ENCODE measurements around the gene RFX8.

RFX8 gene

DNA sequence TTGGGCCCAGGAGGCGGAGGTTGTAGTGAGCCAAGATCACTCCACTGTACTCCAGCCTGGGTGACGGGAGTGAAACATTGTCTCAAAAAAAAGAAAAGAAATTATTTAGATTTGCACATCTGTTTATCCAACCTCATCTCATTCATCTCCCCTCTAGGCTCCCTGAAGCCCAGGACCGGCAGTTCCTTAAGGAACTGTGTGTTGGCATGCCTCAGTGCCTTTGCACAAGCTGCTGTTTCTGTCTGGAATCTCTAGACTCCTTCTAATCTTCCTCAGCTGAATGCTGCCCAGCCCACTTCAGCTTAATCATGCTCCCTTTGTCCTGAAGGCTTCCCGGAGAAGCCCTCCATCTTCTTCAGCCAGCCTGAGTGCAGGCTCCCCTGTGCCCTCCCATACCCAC, 10.9 kb upstream of the RFX8 start:
- H3K36me3 ChIP-seq (ENCODE audit: control insufficient read depth, low read length), result no peaks in the 10 kb centered on the region
- H3K27ac ChIP-seq (ENCODE audit: low read depth, low read length), result no peak overlapping the region
- TF ChIP-seq CTCF (IDR thresholded peaks at IDR 0.05; ENCODE audit: low read depth, low read length, poor library complexity, severe bottlenecking) (no peak), EZH2phosphoT487 (IDR thresholded peaks at IDR 0.05; ENCODE audit: borderline replicate concordance, low read length) (no peak)
- H3K9me3 ChIP-seq (ENCODE audit: control insufficient read depth, insufficient read depth, low read length), result no peaks in the 10 kb centered on the region
- H3K4me2 ChIP-seq (ENCODE audit: low read length), result no peak overlapping the region
- no peaks in the 10 kb centered on the region for H3K9me2 ChIP-seq (replicated peaks; ENCODE audit: control insufficient read depth, low read length)
- no peaks in the 10 kb centered on the region for H4K20me1 ChIP-seq (ENCODE audit: control insufficient read depth, insufficient read depth, low read depth, low read length)
- H3K27me3 ChIP-seq (ENCODE audit: control insufficient read depth, low read length), result peaks cover 9% of the 10 kb centered on the region
- no peak overlapping the region for H3K4me3 ChIP-seq (ENCODE audit: low read length)
- H3F3A ChIP-seq (ENCODE audit: control insufficient read depth, insufficient read depth), result no peaks in the 10 kb centered on the region
- H3K79me2 ChIP-seq (ENCODE audit: control insufficient read depth, low read length), result no peaks in the 10 kb centered on the region
- no peaks in the 10 kb centered on the region for H3K4me1 ChIP-seq (ENCODE audit: control insufficient read depth, low read length)

GRCh38 chr2:101480764-101481163, 5.9 kb upstream of the RFX8 start:
- no peaks in the 10 kb centered on the region for H3K36me3 ChIP-seq (ENCODE audit: control insufficient read depth, low read length)
- no peak overlapping the region for H3K4me2 ChIP-seq (ENCODE audit: low read length)
- no peaks in the 10 kb centered on the region for H3F3A ChIP-seq (ENCODE audit: control insufficient read depth, insufficient read depth)
- H3K9me3 ChIP-seq (ENCODE audit: control insufficient read depth, insufficient read depth, low read length), result no peaks in the 10 kb centered on the region
- no peaks in the 10 kb centered on the region for H3K4me1 ChIP-seq (ENCODE audit: control insufficient read depth, low read length)
- no peak for TF ChIP-seq EZH2phosphoT487 (IDR thresholded peaks at IDR 0.05; ENCODE audit: borderline replicate concordance, low read length)
- TF ChIP-seq CTCF (IDR thresholded peaks at IDR 0.05; ENCODE audit: low read depth, low read length, poor library complexity, severe bottlenecking), result no peak
- no peaks in the 10 kb centered on the region for H3K79me2 ChIP-seq (ENCODE audit: control insufficient read depth, low read length)
- no peaks in the 10 kb centered on the region for H3K9me2 ChIP-seq (replicated peaks; ENCODE audit: control insufficient read depth, low read length)
- peaks cover 26% of the 10 kb centered on the region for H3K27me3 ChIP-seq (ENCODE audit: control insufficient read depth, low read length)
- no peak overlapping the region for H3K27ac ChIP-seq (ENCODE audit: low read depth, low read length)
- H3K4me3 ChIP-seq (ENCODE audit: low read length), result no peak overlapping the region
- H4K20me1 ChIP-seq (ENCODE audit: control insufficient read depth, insufficient read depth, low read depth, low read length), result no peaks in the 10 kb centered on the region

- no peaks in the 10 kb centered on the region for H3K4me1 ChIP-seq (ENCODE audit: control insufficient read depth, low read length)
- no peak overlapping the region for H3K4me2 ChIP-seq (ENCODE audit: low read length)
- H3F3A ChIP-seq (ENCODE audit: control insufficient read depth, insufficient read depth), result no peaks in the 10 kb centered on the region
- no peak for TF ChIP-seq EZH2phosphoT487 (IDR thresholded peaks at IDR 0.05; ENCODE audit: borderline replicate concordance, low read length)
- no peak for TF ChIP-seq CTCF (IDR thresholded peaks at IDR 0.05; ENCODE audit: low read depth, low read length, poor library complexity, severe bottlenecking)
- no peaks in the 10 kb centered on the region for H3K79me2 ChIP-seq (ENCODE audit: control insufficient read depth, low read length)
- H3K27me3 ChIP-seq (ENCODE audit: control insufficient read depth, low read length), result peaks cover 30% of the 10 kb centered on the region
- H3K9me3 ChIP-seq (ENCODE audit: control insufficient read depth, insufficient read depth, low read length), result no peaks in the 10 kb centered on the region
- H4K20me1 ChIP-seq (ENCODE audit: control insufficient read depth, insufficient read depth, low read depth, low read length), result no peaks in the 10 kb centered on the region
- H3K9me2 ChIP-seq (replicated peaks; ENCODE audit: control insufficient read depth, low read length), result no peaks in the 10 kb centered on the region
- H3K4me3 ChIP-seq (ENCODE audit: low read length), result no peak overlapping the region
- H3K27ac ChIP-seq (ENCODE audit: low read depth, low read length), result no peak overlapping the region
- no peaks in the 10 kb centered on the region for H3K36me3 ChIP-seq (ENCODE audit: control insufficient read depth, low read length)
Measured at GRCh38 chr2:101479810-101480209, 4.9 kb upstream of the RFX8 start.

GRCh38 chr2:101479328-101479727, 4.4 kb upstream of the RFX8 start:
- Histone ChIP-seq H3K36me3 (ENCODE audit: control insufficient read depth, low read length) (no peaks in the 10 kb centered on the region), H3K4me1 (ENCODE audit: control insufficient read depth, low read length) (no peaks in the 10 kb centered on the region), H3F3A (ENCODE audit: control insufficient read depth, insufficient read depth) (no peaks in the 10 kb centered on the region), H3K27ac (ENCODE audit: low read depth, low read length) (no peak overlapping the region), H3K9me3 (ENCODE audit: control insufficient read depth, insufficient read depth, low read length) (no peaks in the 10 kb centered on the region), H3K4me3 (ENCODE audit: low read length) (no peak overlapping the region), H3K9me2 (replicated peaks; ENCODE audit: control insufficient read depth, low read length) (no peaks in the 10 kb centered on the region), H3K79me2 (ENCODE audit: control insufficient read depth, low read length) (no peaks in the 10 kb centered on the region), H4K20me1 (ENCODE audit: control insufficient read depth, insufficient read depth, low read depth, low read length) (no peaks in the 10 kb centered on the region), H3K4me2 (ENCODE audit: low read length) (no peak overlapping the region), H3K27me3 (ENCODE audit: control insufficient read depth, low read length) (peaks cover 32% of the 10 kb centered on the region)
- TF ChIP-seq EZH2phosphoT487 (IDR thresholded peaks at IDR 0.05; ENCODE audit: borderline replicate concordance, low read length), result no peak
- no peak for TF ChIP-seq CTCF (IDR thresholded peaks at IDR 0.05; ENCODE audit: low read depth, low read length, poor library complexity, severe bottlenecking)

Data from DOHH2 (cell line).